TTC549 (cell line): ENCODE measurements around the gene SLC25A33.
"Not testable (repeated sequence)": the region's sequence is repeated elsewhere in the genome, so short reads cannot be mapped to it uniquely, and the experiment has no call there.

Experiments
- FAIRE-seq: peaks from 2 replicates; lab custom pipeline; 2012; peaks lifted over from hg19 to GRCh38; lab: Jason Lieb, UNC

The SLC25A33 gene

DNA sequence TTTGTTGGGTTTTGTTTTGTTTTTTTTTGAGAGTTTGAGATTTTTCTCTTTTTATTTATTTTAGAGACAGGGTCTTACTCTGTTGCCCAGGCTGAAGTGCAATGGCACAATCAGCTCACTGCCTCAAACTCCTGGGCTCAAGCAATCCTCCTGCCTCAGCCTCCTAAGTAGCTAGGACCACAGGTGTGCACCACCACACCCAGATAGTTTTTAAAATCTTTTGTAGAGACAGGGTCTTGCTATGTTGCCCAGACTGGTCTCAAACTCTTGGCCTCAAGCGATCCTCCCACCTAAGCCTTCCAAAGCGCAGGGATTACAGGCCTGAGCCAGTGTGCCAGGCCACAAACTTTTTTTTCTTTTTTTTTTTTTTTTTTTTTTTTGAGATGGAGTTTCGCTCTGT, 85.8 kb downstream of the SLC25A33 start:
- FAIRE-seq: not testable (repeated sequence)

DNA sequence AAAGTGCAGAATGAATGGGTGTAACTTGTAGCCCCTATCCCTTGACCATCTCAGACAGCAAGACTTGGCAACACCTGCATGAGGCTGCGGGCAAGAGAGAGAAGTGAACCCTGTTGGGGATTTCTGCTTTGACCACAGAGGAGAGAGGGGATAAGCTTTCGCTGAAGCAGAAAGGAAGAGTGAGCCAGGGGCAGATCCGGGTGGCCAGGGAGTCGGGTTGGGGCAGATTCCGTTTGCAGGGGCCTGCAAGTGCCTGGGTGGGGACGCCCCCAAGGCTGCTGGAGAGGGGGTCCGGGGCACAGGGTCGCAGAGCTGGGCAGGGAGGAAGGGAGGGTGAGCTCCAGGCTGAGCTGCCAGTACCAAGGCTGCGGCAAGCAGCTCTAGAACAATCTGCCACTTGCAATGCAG, 86.9 kb downstream of the SLC25A33 start:
- no peak for FAIRE-seq

DNA sequence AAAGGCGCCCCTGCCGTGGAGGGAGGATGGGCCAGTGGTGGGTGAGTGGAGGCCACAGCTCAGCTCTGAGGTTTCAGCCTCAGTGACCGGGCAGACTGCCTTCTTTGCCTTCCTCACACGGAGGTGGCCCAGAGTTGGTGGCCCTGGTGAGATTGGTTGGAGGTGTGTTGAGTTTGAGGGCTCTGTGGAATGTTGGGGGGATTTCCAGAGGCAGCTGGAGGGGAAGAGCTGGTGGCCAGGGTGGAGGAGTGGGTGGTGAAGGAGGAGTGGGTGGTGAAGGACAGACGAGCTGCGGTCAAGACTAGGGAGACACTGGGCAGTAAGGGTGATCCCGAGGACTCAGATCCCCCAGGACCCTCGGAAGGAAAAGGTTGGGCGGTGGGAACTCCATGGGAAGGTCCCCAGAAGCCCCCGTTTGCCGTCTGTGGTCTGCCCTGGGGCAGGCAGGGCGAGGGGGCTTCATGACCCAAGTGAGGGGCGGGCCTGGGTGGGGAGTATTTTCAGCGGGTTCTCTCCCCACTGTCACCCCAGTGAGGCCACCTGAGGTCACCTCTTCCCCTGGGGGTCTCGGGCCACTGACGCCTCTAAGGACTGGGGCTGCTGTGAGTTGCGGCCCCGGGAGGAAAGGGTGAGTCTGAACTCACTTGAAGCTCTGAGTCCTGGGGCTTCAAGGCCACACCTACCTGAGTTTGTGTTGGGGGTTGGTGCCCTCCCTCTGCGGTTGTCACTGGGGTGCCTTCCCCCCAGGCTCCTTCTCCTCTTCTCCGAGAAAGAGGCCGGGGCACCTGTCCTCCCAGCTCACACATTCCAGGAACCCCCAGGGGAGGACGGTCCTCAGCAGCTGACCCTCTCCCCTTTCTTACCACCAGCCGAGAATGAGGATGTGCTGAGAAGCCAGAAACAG, 89.5 kb downstream of the SLC25A33 start:
- FAIRE-seq: no peak

DNA sequence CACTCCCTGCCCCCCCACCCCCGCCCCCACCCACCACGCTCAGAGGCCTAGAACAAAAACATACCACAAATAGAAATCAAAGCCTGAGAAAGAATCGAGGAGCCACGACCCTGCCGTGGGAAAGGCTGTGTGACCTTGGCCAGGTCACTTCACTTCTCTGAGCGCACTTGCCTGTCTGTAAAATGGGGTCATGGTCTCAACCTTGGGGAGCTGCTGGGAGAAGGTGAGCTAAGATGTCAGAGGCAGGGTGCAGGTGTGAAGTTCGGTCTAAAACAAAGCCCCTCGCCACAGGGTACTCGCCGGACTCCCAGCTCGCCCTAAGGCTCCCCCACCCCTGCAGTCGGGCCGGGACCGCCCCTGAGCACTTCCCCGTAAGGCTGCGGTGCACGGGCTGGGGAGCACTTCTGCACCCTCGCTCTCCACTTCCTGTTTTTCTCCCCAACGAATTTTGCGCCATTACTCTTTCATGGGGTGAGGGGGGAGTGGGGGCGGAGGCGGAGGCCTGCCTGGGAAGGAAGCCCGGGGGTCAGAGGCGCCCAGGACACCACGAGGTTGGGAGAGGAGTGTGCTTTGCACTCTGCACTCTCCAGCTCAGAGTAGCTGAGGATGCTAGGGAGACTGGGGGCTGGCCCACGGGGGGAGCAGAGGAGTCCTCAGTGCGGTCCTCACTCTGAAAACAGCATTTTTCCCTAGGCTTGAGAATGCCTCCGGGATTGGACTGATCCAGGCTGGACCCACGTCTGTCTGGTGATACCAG, 90.4 kb downstream of the SLC25A33 start:
- no peak for FAIRE-seq

DNA sequence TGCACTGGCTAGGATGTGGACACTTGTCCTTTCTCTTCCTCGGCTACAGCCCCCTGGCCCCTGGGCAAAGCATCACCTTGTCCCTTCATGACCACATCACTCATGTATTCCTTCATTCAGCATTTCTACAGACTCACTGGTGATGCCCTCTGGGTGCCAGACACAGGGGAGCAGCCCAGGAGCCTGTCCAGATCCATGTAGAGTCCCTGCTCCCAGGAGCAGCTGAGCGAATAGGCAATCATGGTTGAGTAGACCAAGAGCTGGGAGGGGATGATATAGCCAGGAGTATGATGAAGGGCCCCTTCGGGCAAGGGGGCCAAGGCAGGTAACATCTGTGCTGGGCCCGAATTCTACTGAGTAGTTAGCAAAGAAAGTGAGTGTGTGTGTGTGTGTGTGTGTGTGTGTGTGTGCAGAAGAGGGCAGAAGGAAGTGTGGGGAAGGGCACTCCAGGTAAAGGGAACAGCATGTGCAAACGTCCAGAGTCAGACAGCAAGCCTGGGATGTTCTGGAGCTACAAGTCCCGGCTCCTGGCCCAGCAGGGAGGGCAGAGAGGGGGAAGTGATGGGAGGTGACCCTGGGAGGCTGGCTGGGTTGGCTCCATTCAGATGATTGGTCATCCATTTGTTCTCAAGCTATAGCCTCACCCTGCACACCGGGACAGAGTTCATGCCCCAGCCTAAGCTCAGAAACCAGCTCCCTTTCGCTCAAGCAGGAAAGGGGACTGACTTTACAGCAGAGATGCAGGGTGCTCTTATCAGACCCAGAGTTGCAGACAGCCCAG, 91.3 kb downstream of the SLC25A33 start:
- no peak for FAIRE-seq

DNA sequence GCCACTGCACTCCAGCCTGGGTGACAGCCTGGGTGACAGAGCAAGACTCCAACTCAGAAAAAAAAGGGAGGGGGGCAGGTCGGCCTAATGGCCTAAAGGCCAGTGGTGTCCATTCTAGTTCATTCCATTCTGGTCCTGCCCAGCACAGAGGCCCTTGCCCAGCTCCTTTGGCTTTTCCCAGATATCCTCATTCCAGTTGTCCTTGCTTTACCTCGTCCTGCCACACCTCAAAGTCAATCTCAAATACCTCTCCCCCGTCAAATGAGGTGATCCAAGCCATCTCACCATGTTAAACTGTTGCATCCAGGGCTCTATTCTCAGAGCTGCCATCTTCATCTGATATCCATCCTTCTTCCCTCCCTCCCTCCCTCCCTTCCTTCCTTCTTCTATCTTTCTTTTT, 92.3 kb downstream of the SLC25A33 start:
- FAIRE-seq: no peak

DNA sequence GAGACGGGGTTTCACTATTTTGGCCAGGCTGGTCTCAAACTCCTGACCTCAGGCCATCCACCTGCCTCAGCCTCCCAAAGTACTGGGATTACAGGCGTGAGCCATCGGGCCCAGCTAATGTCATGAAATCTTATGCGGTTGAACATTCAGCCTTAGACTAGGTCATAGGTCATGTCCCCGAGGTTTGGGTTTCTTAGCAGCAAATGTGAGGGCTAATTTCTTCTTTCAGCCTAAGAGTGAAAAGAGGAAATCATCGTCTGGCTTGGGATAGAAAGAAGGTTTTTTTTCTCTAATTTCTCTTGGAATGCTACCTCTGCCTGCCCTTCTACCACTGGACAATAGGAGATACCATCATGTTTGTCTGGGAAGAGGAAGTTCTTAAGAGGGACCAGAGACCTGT, 94.2 kb downstream of the SLC25A33 start:
- no peak for FAIRE-seq

GRCh38 chr1:9634582-9634981, 95.3 kb downstream of the SLC25A33 start:
- FAIRE-seq: no peak
